H1 (cell line): ENCODE measurements around the gene SLC2A14. TPM values are rescaled to one million over a fixed set of nuclear protein-coding genes. Genes with fewer than 3 reads are reported as not detected.

Experiments used
- BCL11A ChIP-seq, 2 experiments: IDR thresholded peaks; one replicate each; pipeline ENCODE4 v1.6.1; 2011; ENCODE audit warnings: low read depth in 2 of 2, low read length in 2 of 2, mild to moderate bottlenecking in 2 of 2
- BRCA1 ChIP-seq: IDR thresholded peaks from 2 replicates; pipeline ENCODE4 v1.6.1; 2012; ENCODE audit warnings: low read depth, low read length, improper control_type of control experiment
- NANOG ChIP-seq: IDR thresholded peaks from 2 replicates; pipeline ENCODE4 v1.6.1; 2011; ENCODE audit warnings: low read length, low read depth, mild to moderate bottlenecking, inconsistent platforms; ENCODE audit not compliant: insufficient read depth, poor library complexity, severe bottlenecking
- SRF ChIP-seq: IDR thresholded peaks from 2 replicates; pipeline ENCODE4 v1.6.1; 2011; ENCODE audit warnings: mild to moderate bottlenecking, low read depth, low read length, moderate library complexity
- TAF1 ChIP-seq: IDR thresholded peaks from 2 replicates; pipeline ENCODE4 v1.6.1; 2011; ENCODE audit warnings: mild to moderate bottlenecking, low read depth, low read length
- polyA plus RNA-seq, 7 experiments: library from polyadenylated mRNA; depleted of rRNA in 3 of 7; stranded (reverse) in 5 of 7; unstranded in 2 of 7; fragments of >200 nt in 5 of 7; fragments of 200-250 nt in 2 of 7; gene quantifications; 1 replicate in 5 of 7; 2 replicates in 1 of 7; 4 replicates in 1 of 7; pipeline versions ENCODE4 v1.2.1 to v1.2.3, GENCODE V29; 2011 to 2013; ENCODE audit warnings: missing spikeins in 2 of 7, mixed read lengths in 2 of 7
- total RNA-seq: library from RNA; stranded (reverse); fragmentation: NEBNext Ultra II Directional; extraction: Animal tissue kit (Norgen Biotek cat#: 25700); gene quantifications from 2 replicates; pipeline ENCODE4 v1.2.1, GENCODE V29; 2021
- TF ChIP-seq, protein P1 (sequence below): fragments of 300-600 bp; sonication (generic); IDR thresholded peaks from 2 replicates; pipeline ENCODE4 v1.7.1; 2012; ENCODE audit warnings: low read length, moderate library complexity, mild to moderate bottlenecking, inconsistent platforms; ENCODE audit not compliant: insufficient replicate concordance
- TF ChIP-seq, protein P2 (sequence below), 3 experiments: IDR thresholded peaks; 1 replicate in 2 of 3; 2 replicates in 1 of 3; pipeline versions ENCODE4 v1.5.1 to v1.6.1; 2011; ENCODE audit warnings: low read length in 3 of 3, mild to moderate bottlenecking in 3 of 3, inconsistent platforms in 2 of 3, low read depth in 1 of 3, moderate library complexity in 1 of 3; ENCODE audit not compliant: insufficient read depth in 1 of 3; ENCODE audit errors: control extremely low read depth in 1 of 3

SLC2A14 gene
- total and polyA plus RNA-seq, 2 of the 8 experiments (the other 6 are each of a cell fraction or from before 2014, with no cell fraction given) = 11.1 to 19.3 TPM

- TF ChIP-seq, protein P1, sequence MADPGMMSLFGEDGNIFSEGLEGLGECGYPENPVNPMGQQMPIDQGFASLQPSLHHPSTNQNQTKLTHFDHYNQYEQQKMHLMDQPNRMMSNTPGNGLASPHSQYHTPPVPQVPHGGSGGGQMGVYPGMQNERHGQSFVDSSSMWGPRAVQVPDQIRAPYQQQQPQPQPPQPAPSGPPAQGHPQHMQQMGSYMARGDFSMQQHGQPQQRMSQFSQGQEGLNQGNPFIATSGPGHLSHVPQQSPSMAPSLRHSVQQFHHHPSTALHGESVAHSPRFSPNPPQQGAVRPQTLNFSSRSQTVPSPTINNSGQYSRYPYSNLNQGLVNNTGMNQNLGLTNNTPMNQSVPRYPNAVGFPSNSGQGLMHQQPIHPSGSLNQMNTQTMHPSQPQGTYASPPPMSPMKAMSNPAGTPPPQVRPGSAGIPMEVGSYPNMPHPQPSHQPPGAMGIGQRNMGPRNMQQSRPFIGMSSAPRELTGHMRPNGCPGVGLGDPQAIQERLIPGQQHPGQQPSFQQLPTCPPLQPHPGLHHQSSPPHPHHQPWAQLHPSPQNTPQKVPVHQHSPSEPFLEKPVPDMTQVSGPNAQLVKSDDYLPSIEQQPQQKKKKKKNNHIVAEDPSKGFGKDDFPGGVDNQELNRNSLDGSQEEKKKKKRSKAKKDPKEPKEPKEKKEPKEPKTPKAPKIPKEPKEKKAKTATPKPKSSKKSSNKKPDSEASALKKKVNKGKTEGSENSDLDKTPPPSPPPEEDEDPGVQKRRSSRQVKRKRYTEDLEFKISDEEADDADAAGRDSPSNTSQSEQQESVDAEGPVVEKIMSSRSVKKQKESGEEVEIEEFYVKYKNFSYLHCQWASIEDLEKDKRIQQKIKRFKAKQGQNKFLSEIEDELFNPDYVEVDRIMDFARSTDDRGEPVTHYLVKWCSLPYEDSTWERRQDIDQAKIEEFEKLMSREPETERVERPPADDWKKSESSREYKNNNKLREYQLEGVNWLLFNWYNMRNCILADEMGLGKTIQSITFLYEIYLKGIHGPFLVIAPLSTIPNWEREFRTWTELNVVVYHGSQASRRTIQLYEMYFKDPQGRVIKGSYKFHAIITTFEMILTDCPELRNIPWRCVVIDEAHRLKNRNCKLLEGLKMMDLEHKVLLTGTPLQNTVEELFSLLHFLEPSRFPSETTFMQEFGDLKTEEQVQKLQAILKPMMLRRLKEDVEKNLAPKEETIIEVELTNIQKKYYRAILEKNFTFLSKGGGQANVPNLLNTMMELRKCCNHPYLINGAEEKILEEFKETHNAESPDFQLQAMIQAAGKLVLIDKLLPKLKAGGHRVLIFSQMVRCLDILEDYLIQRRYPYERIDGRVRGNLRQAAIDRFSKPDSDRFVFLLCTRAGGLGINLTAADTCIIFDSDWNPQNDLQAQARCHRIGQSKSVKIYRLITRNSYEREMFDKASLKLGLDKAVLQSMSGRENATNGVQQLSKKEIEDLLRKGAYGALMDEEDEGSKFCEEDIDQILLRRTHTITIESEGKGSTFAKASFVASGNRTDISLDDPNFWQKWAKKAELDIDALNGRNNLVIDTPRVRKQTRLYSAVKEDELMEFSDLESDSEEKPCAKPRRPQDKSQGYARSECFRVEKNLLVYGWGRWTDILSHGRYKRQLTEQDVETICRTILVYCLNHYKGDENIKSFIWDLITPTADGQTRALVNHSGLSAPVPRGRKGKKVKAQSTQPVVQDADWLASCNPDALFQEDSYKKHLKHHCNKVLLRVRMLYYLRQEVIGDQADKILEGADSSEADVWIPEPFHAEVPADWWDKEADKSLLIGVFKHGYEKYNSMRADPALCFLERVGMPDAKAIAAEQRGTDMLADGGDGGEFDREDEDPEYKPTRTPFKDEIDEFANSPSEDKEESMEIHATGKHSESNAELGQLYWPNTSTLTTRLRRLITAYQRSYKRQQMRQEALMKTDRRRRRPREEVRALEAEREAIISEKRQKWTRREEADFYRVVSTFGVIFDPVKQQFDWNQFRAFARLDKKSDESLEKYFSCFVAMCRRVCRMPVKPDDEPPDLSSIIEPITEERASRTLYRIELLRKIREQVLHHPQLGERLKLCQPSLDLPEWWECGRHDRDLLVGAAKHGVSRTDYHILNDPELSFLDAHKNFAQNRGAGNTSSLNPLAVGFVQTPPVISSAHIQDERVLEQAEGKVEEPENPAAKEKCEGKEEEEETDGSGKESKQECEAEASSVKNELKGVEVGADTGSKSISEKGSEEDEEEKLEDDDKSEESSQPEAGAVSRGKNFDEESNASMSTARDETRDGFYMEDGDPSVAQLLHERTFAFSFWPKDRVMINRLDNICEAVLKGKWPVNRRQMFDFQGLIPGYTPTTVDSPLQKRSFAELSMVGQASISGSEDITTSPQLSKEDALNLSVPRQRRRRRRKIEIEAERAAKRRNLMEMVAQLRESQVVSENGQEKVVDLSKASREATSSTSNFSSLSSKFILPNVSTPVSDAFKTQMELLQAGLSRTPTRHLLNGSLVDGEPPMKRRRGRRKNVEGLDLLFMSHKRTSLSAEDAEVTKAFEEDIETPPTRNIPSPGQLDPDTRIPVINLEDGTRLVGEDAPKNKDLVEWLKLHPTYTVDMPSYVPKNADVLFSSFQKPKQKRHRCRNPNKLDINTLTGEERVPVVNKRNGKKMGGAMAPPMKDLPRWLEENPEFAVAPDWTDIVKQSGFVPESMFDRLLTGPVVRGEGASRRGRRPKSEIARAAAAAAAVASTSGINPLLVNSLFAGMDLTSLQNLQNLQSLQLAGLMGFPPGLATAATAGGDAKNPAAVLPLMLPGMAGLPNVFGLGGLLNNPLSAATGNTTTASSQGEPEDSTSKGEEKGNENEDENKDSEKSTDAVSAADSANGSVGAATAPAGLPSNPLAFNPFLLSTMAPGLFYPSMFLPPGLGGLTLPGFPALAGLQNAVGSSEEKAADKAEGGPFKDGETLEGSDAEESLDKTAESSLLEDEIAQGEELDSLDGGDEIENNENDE = no peak
- TF ChIP-seq TAF1 (no peak), BRCA1 (no peak), SRF (no peak), BCL11A (IDR thresholded peaks at IDR 0.05; ENCODE audit: low read depth in 2 of 2, low read length in 2 of 2) (no peak), NANOG (no peak)
- TF ChIP-seq, protein P2, sequence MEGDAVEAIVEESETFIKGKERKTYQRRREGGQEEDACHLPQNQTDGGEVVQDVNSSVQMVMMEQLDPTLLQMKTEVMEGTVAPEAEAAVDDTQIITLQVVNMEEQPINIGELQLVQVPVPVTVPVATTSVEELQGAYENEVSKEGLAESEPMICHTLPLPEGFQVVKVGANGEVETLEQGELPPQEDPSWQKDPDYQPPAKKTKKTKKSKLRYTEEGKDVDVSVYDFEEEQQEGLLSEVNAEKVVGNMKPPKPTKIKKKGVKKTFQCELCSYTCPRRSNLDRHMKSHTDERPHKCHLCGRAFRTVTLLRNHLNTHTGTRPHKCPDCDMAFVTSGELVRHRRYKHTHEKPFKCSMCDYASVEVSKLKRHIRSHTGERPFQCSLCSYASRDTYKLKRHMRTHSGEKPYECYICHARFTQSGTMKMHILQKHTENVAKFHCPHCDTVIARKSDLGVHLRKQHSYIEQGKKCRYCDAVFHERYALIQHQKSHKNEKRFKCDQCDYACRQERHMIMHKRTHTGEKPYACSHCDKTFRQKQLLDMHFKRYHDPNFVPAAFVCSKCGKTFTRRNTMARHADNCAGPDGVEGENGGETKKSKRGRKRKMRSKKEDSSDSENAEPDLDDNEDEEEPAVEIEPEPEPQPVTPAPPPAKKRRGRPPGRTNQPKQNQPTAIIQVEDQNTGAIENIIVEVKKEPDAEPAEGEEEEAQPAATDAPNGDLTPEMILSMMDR (IDR thresholded peaks at IDR 0.05; ENCODE audit: control extremely low read depth in 1 of 3, insufficient read depth in 1 of 3, low read depth in 1 of 3, low read length in 3 of 3) = no peak
Observed at GRCh38 chr12:7917392-7918267, 44.9 kb upstream of the SLC2A14 start (continued).
